Neural cell (in vitro differentiated cells): Measurements from ENCODE around the gene UTP20. TPM values are rescaled to one million over a fixed set of nuclear protein-coding genes. Genes with fewer than 3 reads are reported as not detected.

Experiments used
- H2AFZ ChIP-seq: fragments of 200-600, 300-800 bp; sonication (generic), shearing (Covaris generic); 2 replicates; pipeline ENCODE4 v1.6.0; 2014; ENCODE audit warnings: low read depth, mild to moderate bottlenecking, antibody characterized with exemption, low read length, moderate library complexity
- H3F3A ChIP-seq: fragments of 200-600 bp; shearing (Covaris generic); 2 replicates; pipeline ENCODE4 v1.6.1; 2016; ENCODE audit warnings: mild to moderate bottlenecking, moderate library complexity, mixed read lengths, antibody characterized with exemption, low read length; ENCODE audit not compliant: insufficient read depth, poor library complexity, severe bottlenecking
- H3K27ac ChIP-seq: fragments of 200-600, 300-800 bp; sonication (generic), shearing (Covaris generic); 2 replicates; pipeline ENCODE4 v1.5.1; 2014; ENCODE audit warnings: mild to moderate bottlenecking, low read length, moderate library complexity
- H3K27me3 ChIP-seq: fragments of 300-800, 200-600 bp; sonication (generic), shearing (Covaris generic); 2 replicates; pipeline ENCODE4 v1.6.0; 2014; ENCODE audit warnings: mild to moderate bottlenecking, low read depth, low read length, moderate library complexity; ENCODE audit not compliant: insufficient read depth
- H3K36me3 ChIP-seq: fragments of 300-800, 200-600 bp; sonication (generic), shearing (Covaris generic); 2 replicates; pipeline ENCODE4 v1.5.1; 2014; ENCODE audit warnings: mild to moderate bottlenecking, antibody characterized with exemption, low read length, moderate library complexity; ENCODE audit not compliant: insufficient read depth
- H3K4me2 ChIP-seq: fragments of 300-800, 200-600 bp; sonication (generic), shearing (Covaris generic); 2 replicates; pipeline ENCODE4 v1.6.0; 2014; ENCODE audit warnings: mild to moderate bottlenecking, low read length
- H3K4me3 ChIP-seq: fragments of 300-800, 200-600 bp; sonication (generic), shearing (Covaris generic); 2 replicates; pipeline ENCODE4 v1.5.1; 2014; ENCODE audit warnings: mild to moderate bottlenecking, low read length, moderate library complexity
- H3K79me2 ChIP-seq: fragments of 200-600 bp; shearing (Covaris generic); replicated peaks from 2 replicates; pipeline ENCODE4 v1.6.0; 2014; ENCODE audit warnings: mild to moderate bottlenecking, low read length, moderate library complexity; ENCODE audit not compliant: insufficient read depth
- H3K9ac ChIP-seq: fragments of 300-800, 200-600 bp; sonication (generic), shearing (Covaris generic); 2 replicates; pipeline ENCODE4 v1.6.1; 2016; ENCODE audit warnings: mild to moderate bottlenecking, low read length, mixed read lengths
- H3K9me2 ChIP-seq: fragments of 200-600 bp; shearing (Covaris generic); 2 replicates; pipeline ENCODE4 v1.6.1; 2016; ENCODE audit warnings: mild to moderate bottlenecking, low read length, mixed read lengths; ENCODE audit not compliant: insufficient read depth
- H3K9me3 ChIP-seq: fragments of 200-600, 300-800 bp; sonication (generic), shearing (Covaris generic); 2 replicates; pipeline ENCODE4 v1.6.1; 2016; ENCODE audit warnings: mild to moderate bottlenecking, mixed run types, low read length, moderate library complexity, mixed read lengths
- H4K20me1 ChIP-seq: fragments of 200-600 bp; shearing (Covaris generic); 2 replicates; pipeline ENCODE4 v1.6.1; 2016; ENCODE audit warnings: mild to moderate bottlenecking, mixed run types; ENCODE audit not compliant: insufficient read depth
- EP300 ChIP-seq: fragments of 450-650 bp; conservative IDR thresholded peaks from 2 replicates; pipeline ENCODE4 v1.6.1; 2014; ENCODE audit warnings: antibody characterized with exemption, mild to moderate bottlenecking, moderate library complexity; ENCODE audit not compliant: poor library complexity, severe bottlenecking
- EZH2 ChIP-seq: fragments of 200-600, 300-800 bp; shearing (Covaris generic), sonication (generic); IDR thresholded peaks from 2 replicates; pipeline ENCODE4 v1.6.1; 2014; ENCODE audit warnings: antibody characterized with exemption, low read length, borderline replicate concordance, mild to moderate bottlenecking; ENCODE audit not compliant: insufficient read depth, poor library complexity, severe bottlenecking
- MXI1 ChIP-seq: fragments of 450-650 bp; conservative IDR thresholded peaks from 2 replicates; pipeline ENCODE4 v1.6.1; 2014; ENCODE audit warnings: antibody characterized with exemption, mild to moderate bottlenecking; ENCODE audit not compliant: poor library complexity, severe bottlenecking
- POLR2AphosphoS5 ChIP-seq: IDR thresholded peaks from 2 replicates; pipeline ENCODE4 v1.6.1; 2012
- RAD21 ChIP-seq: fragments of 450-650 bp; conservative IDR thresholded peaks from 2 replicates; pipeline ENCODE4 v1.6.1; 2014; ENCODE audit warnings: antibody characterized with exemption, mild to moderate bottlenecking, moderate library complexity
- SMC3 ChIP-seq: fragments of 450-650 bp; conservative IDR thresholded peaks from 2 replicates; pipeline ENCODE4 v1.6.1; 2014; ENCODE audit warnings: antibody characterized with exemption, mild to moderate bottlenecking, moderate library complexity; ENCODE audit not compliant: poor library complexity
- TAF1 ChIP-seq: IDR thresholded peaks from 2 replicates; pipeline ENCODE4 v1.6.1; 2012; ENCODE audit warnings: low read depth
- polyA plus RNA-seq: library from polyadenylated mRNA; depleted of rRNA; stranded (reverse); fragments of >200 nt; gene quantifications from 2 replicates; pipeline ENCODE4 v1.2.3, GENCODE V29; 2014
- TF ChIP-seq, protein P1 (sequence below): IDR thresholded peaks from 2 replicates; pipeline ENCODE4 v1.6.1; 2012; ENCODE audit warnings: borderline replicate concordance
- TF ChIP-seq, protein P2 (sequence below): fragments of 450-650 bp; IDR thresholded peaks from 2 replicates; pipeline ENCODE4 v1.5.1; 2014; ENCODE audit warnings: antibody characterized with exemption, mild to moderate bottlenecking, moderate library complexity; ENCODE audit not compliant: poor library complexity, severe bottlenecking

The UTP20 gene
- polyA plus RNA-seq, 1 donor from 2014 or later: 2.6 TPM

DNA sequence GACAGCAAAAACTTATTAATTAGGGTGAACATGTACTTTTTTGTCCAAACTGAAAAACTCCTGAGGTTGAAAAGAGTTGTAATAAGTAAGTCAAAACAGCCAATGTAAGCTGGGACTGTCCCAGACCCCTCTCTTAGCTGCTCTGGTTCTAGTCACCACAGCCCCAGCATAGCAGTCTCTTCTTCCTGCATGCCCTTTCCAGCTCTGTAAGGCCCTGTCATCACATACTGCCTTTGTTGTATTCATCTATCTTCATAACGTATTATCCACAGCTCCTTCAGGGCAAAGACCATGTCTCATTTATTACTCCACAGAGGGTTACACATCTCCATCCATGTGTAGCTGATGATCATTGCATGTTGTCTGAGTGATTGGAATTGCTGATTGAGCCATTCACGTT is 56.5 kb downstream of the UTP20 start:
- no peaks in the 10 kb centered on the region for H3K9me2 ChIP-seq
- H3K27me3 ChIP-seq: no peaks in the 10 kb centered on the region
- H3K9me3 ChIP-seq: no peaks in the 10 kb centered on the region
- no peak overlapping the region for H3K4me2 ChIP-seq
- H3K79me2 ChIP-seq: no peaks in the 10 kb centered on the region
- no peak overlapping the region for H3K4me3 ChIP-seq
- H3K9ac ChIP-seq: no peak overlapping the region
- H4K20me1 ChIP-seq: no peaks in the 10 kb centered on the region
- H3K36me3 ChIP-seq: no peaks in the 10 kb centered on the region
- no peaks in the 10 kb centered on the region for H3F3A ChIP-seq
- no peak overlapping the region for H3K27ac ChIP-seq
- H2AFZ ChIP-seq: no peak overlapping the region
- TF ChIP-seq MXI1: no peak
- no peak for TF ChIP-seq EP300
- TF ChIP-seq, protein P1, sequence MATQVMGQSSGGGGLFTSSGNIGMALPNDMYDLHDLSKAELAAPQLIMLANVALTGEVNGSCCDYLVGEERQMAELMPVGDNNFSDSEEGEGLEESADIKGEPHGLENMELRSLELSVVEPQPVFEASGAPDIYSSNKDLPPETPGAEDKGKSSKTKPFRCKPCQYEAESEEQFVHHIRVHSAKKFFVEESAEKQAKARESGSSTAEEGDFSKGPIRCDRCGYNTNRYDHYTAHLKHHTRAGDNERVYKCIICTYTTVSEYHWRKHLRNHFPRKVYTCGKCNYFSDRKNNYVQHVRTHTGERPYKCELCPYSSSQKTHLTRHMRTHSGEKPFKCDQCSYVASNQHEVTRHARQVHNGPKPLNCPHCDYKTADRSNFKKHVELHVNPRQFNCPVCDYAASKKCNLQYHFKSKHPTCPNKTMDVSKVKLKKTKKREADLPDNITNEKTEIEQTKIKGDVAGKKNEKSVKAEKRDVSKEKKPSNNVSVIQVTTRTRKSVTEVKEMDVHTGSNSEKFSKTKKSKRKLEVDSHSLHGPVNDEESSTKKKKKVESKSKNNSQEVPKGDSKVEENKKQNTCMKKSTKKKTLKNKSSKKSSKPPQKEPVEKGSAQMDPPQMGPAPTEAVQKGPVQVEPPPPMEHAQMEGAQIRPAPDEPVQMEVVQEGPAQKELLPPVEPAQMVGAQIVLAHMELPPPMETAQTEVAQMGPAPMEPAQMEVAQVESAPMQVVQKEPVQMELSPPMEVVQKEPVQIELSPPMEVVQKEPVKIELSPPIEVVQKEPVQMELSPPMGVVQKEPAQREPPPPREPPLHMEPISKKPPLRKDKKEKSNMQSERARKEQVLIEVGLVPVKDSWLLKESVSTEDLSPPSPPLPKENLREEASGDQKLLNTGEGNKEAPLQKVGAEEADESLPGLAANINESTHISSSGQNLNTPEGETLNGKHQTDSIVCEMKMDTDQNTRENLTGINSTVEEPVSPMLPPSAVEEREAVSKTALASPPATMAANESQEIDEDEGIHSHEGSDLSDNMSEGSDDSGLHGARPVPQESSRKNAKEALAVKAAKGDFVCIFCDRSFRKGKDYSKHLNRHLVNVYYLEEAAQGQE: no peak
- no peak for TF ChIP-seq TAF1
- no peak for TF ChIP-seq SMC3
- TF ChIP-seq EZH2: no peak
- no peak for TF ChIP-seq POLR2AphosphoS5
- TF ChIP-seq, protein P2, sequence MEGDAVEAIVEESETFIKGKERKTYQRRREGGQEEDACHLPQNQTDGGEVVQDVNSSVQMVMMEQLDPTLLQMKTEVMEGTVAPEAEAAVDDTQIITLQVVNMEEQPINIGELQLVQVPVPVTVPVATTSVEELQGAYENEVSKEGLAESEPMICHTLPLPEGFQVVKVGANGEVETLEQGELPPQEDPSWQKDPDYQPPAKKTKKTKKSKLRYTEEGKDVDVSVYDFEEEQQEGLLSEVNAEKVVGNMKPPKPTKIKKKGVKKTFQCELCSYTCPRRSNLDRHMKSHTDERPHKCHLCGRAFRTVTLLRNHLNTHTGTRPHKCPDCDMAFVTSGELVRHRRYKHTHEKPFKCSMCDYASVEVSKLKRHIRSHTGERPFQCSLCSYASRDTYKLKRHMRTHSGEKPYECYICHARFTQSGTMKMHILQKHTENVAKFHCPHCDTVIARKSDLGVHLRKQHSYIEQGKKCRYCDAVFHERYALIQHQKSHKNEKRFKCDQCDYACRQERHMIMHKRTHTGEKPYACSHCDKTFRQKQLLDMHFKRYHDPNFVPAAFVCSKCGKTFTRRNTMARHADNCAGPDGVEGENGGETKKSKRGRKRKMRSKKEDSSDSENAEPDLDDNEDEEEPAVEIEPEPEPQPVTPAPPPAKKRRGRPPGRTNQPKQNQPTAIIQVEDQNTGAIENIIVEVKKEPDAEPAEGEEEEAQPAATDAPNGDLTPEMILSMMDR: no peak

DNA sequence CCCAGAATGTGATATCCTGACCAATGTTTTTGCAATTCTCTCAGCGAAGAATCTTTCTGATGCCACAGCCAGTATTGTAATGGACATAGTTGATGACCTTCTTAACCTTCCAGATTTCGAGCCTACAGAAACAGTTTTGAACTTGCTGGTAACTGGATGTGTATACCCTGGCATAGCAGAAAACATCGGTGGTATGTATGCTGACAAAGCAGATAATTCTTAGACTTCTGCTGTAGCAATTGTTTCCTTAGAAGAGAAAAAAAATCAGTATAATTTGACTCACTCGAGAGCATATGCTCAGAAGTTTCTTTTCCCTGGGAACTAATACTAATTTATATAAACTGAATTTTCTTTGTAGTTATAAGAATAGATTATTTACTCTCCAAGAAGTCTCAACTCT is 58.2 kb downstream of the UTP20 start:
- no peaks in the 10 kb centered on the region for H4K20me1 ChIP-seq
- no peaks in the 10 kb centered on the region for H3K9me2 ChIP-seq
- no peak overlapping the region for H3K4me2 ChIP-seq
- H3K9ac ChIP-seq: no peak overlapping the region
- H3K9me3 ChIP-seq: no peaks in the 10 kb centered on the region
- no peak overlapping the region for H3K4me3 ChIP-seq
- no peaks in the 10 kb centered on the region for H3K36me3 ChIP-seq
- H2AFZ ChIP-seq: no peak overlapping the region
- H3K27me3 ChIP-seq: no peaks in the 10 kb centered on the region
- H3K27ac ChIP-seq: no peak overlapping the region
- no peaks in the 10 kb centered on the region for H3K79me2 ChIP-seq
- no peaks in the 10 kb centered on the region for H3F3A ChIP-seq
- no peak for TF ChIP-seq RAD21
- no peak for TF ChIP-seq EP300

DNA sequence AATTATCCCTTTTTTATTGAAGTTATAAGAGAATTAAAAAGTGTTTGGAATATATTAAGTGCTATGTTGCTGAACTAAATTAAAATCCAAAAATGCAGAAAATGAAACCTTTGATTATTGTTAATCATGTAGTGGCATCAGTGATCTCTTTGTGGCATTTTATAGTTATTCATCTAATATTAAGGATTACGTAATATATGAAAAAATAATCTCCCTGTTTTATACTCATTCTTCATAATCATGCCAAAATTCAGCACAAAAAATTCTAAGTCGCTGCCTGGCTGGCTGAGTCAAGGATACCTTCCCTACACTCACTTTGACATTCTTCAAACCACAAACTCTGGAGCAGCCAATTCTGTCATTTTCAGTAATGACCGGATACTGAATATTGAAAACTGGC is 64.0 kb downstream of the UTP20 start:
- Histone ChIP-seq H3K27me3 (no peaks in the 10 kb centered on the region), H3K9me3 (no peaks in the 10 kb centered on the region), H3K36me3 (no peaks in the 10 kb centered on the region), H2AFZ (no peak overlapping the region), H3K4me2 (no peak overlapping the region), H4K20me1 (no peaks in the 10 kb centered on the region), H3F3A (no peaks in the 10 kb centered on the region), H3K4me3 (no peak overlapping the region), H3K79me2 (no peaks in the 10 kb centered on the region), H3K9ac (no peak overlapping the region), H3K9me2 (no peaks in the 10 kb centered on the region), H3K27ac (no peak overlapping the region)
- TF ChIP-seq RAD21: no peak
- TF ChIP-seq POLR2AphosphoS5: no peak
- no peak for TF ChIP-seq TAF1
- TF ChIP-seq EP300: no peak
- TF ChIP-seq, protein P2: no peak
- no peak for TF ChIP-seq SMC3
- TF ChIP-seq EZH2: no peak
